H1 (cell line): ENCODE measurements around the gene CDKL5. TPM values are rescaled to one million over a fixed set of nuclear protein-coding genes. Genes with fewer than 3 reads are reported as not detected.

Source experiments
- CTCF ChIA-PET: fragments of 300-600 bp; sonication (Branson Sonifier 250); formaldehyde crosslinking; loops from one replicate; lab custom pipeline; 2021; ENCODE audit not compliant: partially characterized antibody; lab: Charles Lee
- POLR2A ChIA-PET: fragments of 300-600 bp; sonication (Branson Sonifier 250); formaldehyde crosslinking; loops from one replicate; lab custom pipeline; 2021; ENCODE audit warnings: inconsistent platforms; ENCODE audit not compliant: partially characterized antibody; lab: Charles Lee
- DNase-seq, 2 experiments: peaks; one replicate each; pipeline versions ENCODE4 v3.0.0 to v3.0.0-alpha.2; 2010 to 2022; ENCODE audit warnings: low spot score in 2 of 2, low read depth in 1 of 2, mixed read lengths in 1 of 2
- FAIRE-seq: peaks from 2 replicates; lab custom pipeline; 2011; peaks lifted over from hg19 to GRCh38; lab: Jason Lieb, UNC
- H2AFZ ChIP-seq: 2 replicates; pipeline ENCODE4 v1.8.1; 2012; ENCODE audit warnings: low read length, inconsistent platforms
- H2AK5ac ChIP-seq: 2 replicates; pipeline ENCODE4 v1.6.1; 2013; ENCODE audit warnings: low read depth, low read length
- H2BK120ac ChIP-seq: replicated peaks from 2 replicates; pipeline ENCODE3; 2013; ENCODE audit warnings: low read depth, low read length, inconsistent platforms
- H2BK12ac ChIP-seq: 2 replicates; pipeline ENCODE4 v1.6.1; 2013; ENCODE audit warnings: low read depth, low read length
- H2BK15ac ChIP-seq: 2 replicates; pipeline ENCODE4 v1.6.1; 2013; ENCODE audit warnings: low read length
- H2BK20ac ChIP-seq: 2 replicates; pipeline ENCODE4 v1.6.1; 2013; ENCODE audit warnings: low read length
- H2BK5ac ChIP-seq: 2 replicates; pipeline ENCODE4 v1.6.1; 2013; ENCODE audit warnings: low read depth, low read length
- H3K14ac ChIP-seq: 2 replicates; pipeline ENCODE4 v1.6.1; 2013; ENCODE audit warnings: inconsistent platforms; ENCODE audit not compliant: insufficient read length
- H3K18ac ChIP-seq: 2 replicates; pipeline ENCODE4 v1.6.1; 2013; ENCODE audit warnings: low read length; ENCODE audit errors: extremely low read depth
- H3K23ac ChIP-seq: 2 replicates; pipeline ENCODE4 v1.6.1; 2013; ENCODE audit warnings: inconsistent platforms; ENCODE audit not compliant: insufficient read length
- H3K23me2 ChIP-seq: 2 replicates; pipeline ENCODE4 v1.6.1; 2013; ENCODE audit warnings: low read depth, low read length
- H3K27ac ChIP-seq: 2 replicates; pipeline ENCODE4 v1.6.1; 2011; ENCODE audit warnings: low read depth, low read length, inconsistent platforms
- H3K27me3 ChIP-seq, 4 experiments: replicated peaks in 1 of 4; 1 replicate in 1 of 4; 2 replicates in 3 of 4; pipeline versions ENCODE4 v1.6.1 to v1.8.1; 2011 to 2013; ENCODE audit warnings: low read length in 3 of 4, mild to moderate bottlenecking in 3 of 4, inconsistent platforms in 2 of 4, mixed read lengths in 2 of 4, moderate library complexity in 1 of 4; ENCODE audit not compliant: control insufficient read depth in 3 of 4, insufficient read depth in 3 of 4; ENCODE audit errors: extremely low read depth in 1 of 4
- H3K36me3 ChIP-seq, 4 experiments: 2 replicates each; pipeline versions ENCODE4 v1.6.1 to v1.8.1; 2011 to 2013; ENCODE audit warnings: mild to moderate bottlenecking in 4 of 4, low read length in 3 of 4, moderate library complexity in 2 of 4, control low read depth in 1 of 4, inconsistent platforms in 1 of 4; ENCODE audit not compliant: insufficient read depth in 4 of 4, control insufficient read depth in 2 of 4
- H3K4ac ChIP-seq: replicated peaks from 2 replicates; pipeline ENCODE3; 2013; ENCODE audit warnings: low read length, low read depth, mixed read lengths, inconsistent platforms; ENCODE audit not compliant: insufficient read length
- H3K4me1 ChIP-seq, 4 experiments: replicated peaks in 1 of 4; 1 replicate in 1 of 4; 2 replicates in 3 of 4; pipeline versions ENCODE4 v1.6.1 to v1.8.1; 2011 to 2013; ENCODE audit warnings: low read length in 3 of 4, inconsistent platforms in 2 of 4, mixed read lengths in 1 of 4; ENCODE audit not compliant: insufficient read depth in 4 of 4, control insufficient read depth in 3 of 4
- H3K4me2 ChIP-seq, 2 experiments: 2 replicates each; pipeline versions ENCODE4 v1.6.1 to v1.8.1; 2011 to 2013; ENCODE audit warnings: low read depth in 2 of 2, low read length in 2 of 2, control low read depth in 1 of 2, inconsistent platforms in 1 of 2, mild to moderate bottlenecking in 1 of 2; ENCODE audit not compliant: insufficient read depth in 1 of 2
- H3K4me3 ChIP-seq, 4 experiments: fragments of 200-600, 300-600 bp in 1 of 4; sonication (generic), shearing (Covaris generic), sonication (Bioruptor Twin) in 1 of 4; 2 replicates each; pipeline versions ENCODE4 v1.5.1 to v1.8.1; 2011 to 2016; ENCODE audit warnings: low read length in 4 of 4, low read depth in 3 of 4, control low read depth in 2 of 4, inconsistent platforms in 2 of 4, mild to moderate bottlenecking in 2 of 4, mixed read lengths in 1 of 4, moderate library complexity in 1 of 4; ENCODE audit not compliant: insufficient read depth in 2 of 4; ENCODE audit errors: extremely low read depth in 1 of 4
- H3K56ac ChIP-seq: replicated peaks from 2 replicates; pipeline ENCODE3; 2013; ENCODE audit warnings: low read depth, mild to moderate bottlenecking, mixed read lengths, low read length, inconsistent platforms; ENCODE audit not compliant: insufficient read length
- H3K79me1 ChIP-seq: 2 replicates; pipeline ENCODE4 v1.6.1; 2013; ENCODE audit warnings: low read depth, low read length, control low read depth
- H3K79me2 ChIP-seq, 2 experiments: 2 replicates each; pipeline versions ENCODE4 v1.6.1 to v1.8.1; 2012 to 2013; ENCODE audit warnings: low read length in 2 of 2, mild to moderate bottlenecking in 2 of 2, inconsistent platforms in 1 of 2; ENCODE audit not compliant: insufficient read depth in 2 of 2, control insufficient read depth in 1 of 2
- H3K9ac ChIP-seq, 4 experiments: replicated peaks in 1 of 4; 1 replicate in 1 of 4; 2 replicates in 3 of 4; pipeline versions ENCODE4 v1.6.1 to v1.8.1; 2011 to 2013; ENCODE audit warnings: low read depth in 3 of 4, low read length in 3 of 4, control low read depth in 2 of 4, mild to moderate bottlenecking in 2 of 4, moderate library complexity in 2 of 4, inconsistent platforms in 1 of 4; ENCODE audit errors: extremely low read depth in 1 of 4
- H3K9me3 ChIP-seq, 2 experiments: 2 replicates each; pipeline versions ENCODE4 v1.6.1 to v1.8.1; 2012 to 2013; ENCODE audit warnings: mild to moderate bottlenecking in 2 of 2, moderate library complexity in 2 of 2, control low read depth in 1 of 2, inconsistent platforms in 1 of 2, low read depth in 1 of 2, low read length in 1 of 2, mixed read lengths in 1 of 2; ENCODE audit not compliant: insufficient read depth in 2 of 2
- H4K20me1 ChIP-seq, 2 experiments: replicated peaks in 1 of 2; 2 replicates each; pipeline versions ENCODE3 to v1.8.1; 2011 to 2013; ENCODE audit warnings: inconsistent platforms in 2 of 2, low read length in 2 of 2, mild to moderate bottlenecking in 1 of 2; ENCODE audit not compliant: insufficient read depth in 2 of 2, control insufficient read depth in 1 of 2
- H4K5ac ChIP-seq: 2 replicates; pipeline ENCODE4 v1.6.1; 2013; ENCODE audit warnings: low read length, low read depth, mixed read lengths, inconsistent platforms; ENCODE audit not compliant: insufficient read length
- H4K8ac ChIP-seq: 2 replicates; pipeline ENCODE4 v1.8.0; 2013; ENCODE audit warnings: mild to moderate bottlenecking, moderate library complexity, low read length, inconsistent platforms; ENCODE audit not compliant: insufficient read depth; ENCODE audit errors: extremely low read depth
- H4K91ac ChIP-seq: replicated peaks from 2 replicates; pipeline ENCODE3; 2013; ENCODE audit warnings: low read length, mixed read lengths, inconsistent platforms; ENCODE audit not compliant: insufficient read length
- HDAC2 ChIP-seq, 2 experiments: fragments of 300-600 bp in 1 of 2; sonication (generic) in 1 of 2; IDR thresholded peaks; 2 replicates each; pipeline ENCODE4 v1.6.1; 2011 to 2012; ENCODE audit warnings: low read depth in 2 of 2, low read length in 2 of 2, mild to moderate bottlenecking in 2 of 2, moderate library complexity in 2 of 2, borderline replicate concordance in 1 of 2, inconsistent platforms in 1 of 2
- POU5F1 ChIP-seq: IDR thresholded peaks from 2 replicates; pipeline ENCODE4 v1.6.1; 2011; ENCODE audit warnings: low read depth, mild to moderate bottlenecking, low read length, moderate library complexity
- SAP30 ChIP-seq: fragments of 300-600 bp; sonication (generic); IDR thresholded peaks from 2 replicates; pipeline ENCODE4 v1.7.1; 2012; ENCODE audit warnings: low read length, moderate library complexity, mild to moderate bottlenecking, inconsistent platforms; ENCODE audit not compliant: insufficient read depth, insufficient replicate concordance
- SIN3A ChIP-seq, 2 experiments: IDR thresholded peaks in 1 of 2; conservative IDR thresholded peaks in 1 of 2; 2 replicates each; pipeline ENCODE4 v1.6.1; 2011 to 2012; ENCODE audit warnings: low read length in 2 of 2, improper control_type of control experiment in 1 of 2, low read depth in 1 of 2, mild to moderate bottlenecking in 1 of 2
- SIX5 ChIP-seq: IDR thresholded peaks from 2 replicates; pipeline ENCODE4 v1.6.1; 2011; ENCODE audit warnings: mild to moderate bottlenecking, low read depth, low read length
- SP1 ChIP-seq: IDR thresholded peaks from 2 replicates; pipeline ENCODE4 v1.6.1; 2011; ENCODE audit warnings: low read depth, low read length
- TCF12 ChIP-seq: IDR thresholded peaks from 2 replicates; pipeline ENCODE4 v1.6.1; 2011; ENCODE audit warnings: low read depth, mild to moderate bottlenecking, low read length
- WGBS, 2 experiments: shearing (Covaris generic) in 1 of 2; methylation state at CpG; one replicate each; pipeline versions ENCODE4 v1.1.6 to v1.1.7; 2013 to 2015; ENCODE audit warnings: low lambda C conversion rate in 2 of 2, mixed read lengths in 2 of 2, inconsistent platforms in 1 of 2, low coverage in 1 of 2, missing lambda C conversion rate in 1 of 2; ENCODE audit not compliant: insufficient replicate concordance in 2 of 2, insufficient coverage in 1 of 2, insufficient read length in 1 of 2; ENCODE audit errors: extremely low coverage in 1 of 2, missing lambda C conversion rate in 1 of 2; 5-methylcytosine and 5-hydroxymethylcytosine counted together
- polyA plus RNA-seq, 7 experiments: library from polyadenylated mRNA; depleted of rRNA in 3 of 7; stranded (reverse) in 5 of 7; unstranded in 2 of 7; fragments of >200 nt in 5 of 7; fragments of 200-250 nt in 2 of 7; gene quantifications; 1 replicate in 5 of 7; 2 replicates in 1 of 7; 4 replicates in 1 of 7; pipeline versions ENCODE4 v1.2.1 to v1.2.3, GENCODE V29; 2011 to 2013; ENCODE audit warnings: missing spikeins in 2 of 7, mixed read lengths in 2 of 7
- total RNA-seq: library from RNA; stranded (reverse); fragmentation: NEBNext Ultra II Directional; extraction: Animal tissue kit (Norgen Biotek cat#: 25700); gene quantifications from 2 replicates; pipeline ENCODE4 v1.2.1, GENCODE V29; 2021
- TF ChIP-seq, protein P1 (sequence below): IDR thresholded peaks from 2 replicates; pipeline ENCODE4 v1.6.1; 2012; ENCODE audit warnings: inconsistent platforms

Gene CDKL5
- total and polyA plus RNA-seq, 2 of the 8 experiments (the other 6 are each of a cell fraction or from before 2014, with no cell fraction given): 5.5 to 15.6 TPM

- H2BK12ac ChIP-seq: no peak overlapping the region
- POLR2A ChIA-PET: no interaction called here
- no peak overlapping the region for H4K5ac ChIP-seq
- 89% methylated on average over 3 of the region's 3 CpGs; no CpG with 5 or more reads in 1 of the 2 experiments for WGBS, 2 experiments
- CTCF ChIA-PET: interaction anchor here (2.3 kb wide), 1 partner anchor 20 kb away, joined by 9 read pairs; no protein-coding TSS in a partner anchor
- no peak overlapping the region for H3K9ac ChIP-seq
- no peak overlapping the region for H3K18ac ChIP-seq
- H4K20me1 ChIP-seq: no peaks in the 10 kb centered on the region
- no peaks in the 10 kb centered on the region for H3K23me2 ChIP-seq
- H3K27me3 ChIP-seq: no peaks in the 10 kb centered on the region
- H3K4ac ChIP-seq: no peak overlapping the region
- no peak overlapping the region for H4K8ac ChIP-seq
- H2BK15ac ChIP-seq: no peak overlapping the region
- no peak overlapping the region for H4K91ac ChIP-seq
- TF ChIP-seq SIX5 (no peak), TCF12 (no peak), HDAC2 (IDR thresholded peaks at IDR 0.05; ENCODE audit: borderline replicate concordance in 1 of 2, low read depth in 2 of 2, low read length in 2 of 2) (no peak), SAP30 (no peak), POU5F1 (no peak), SP1 (no peak), SIN3A (conservative IDR thresholded peaks at IDR 0.05 in 1 of 2, IDR thresholded peaks at IDR 0.05 in 1 of 2; ENCODE audit: low read depth in 1 of 2, low read length in 2 of 2) (no peak)
- TF ChIP-seq, protein P1, sequence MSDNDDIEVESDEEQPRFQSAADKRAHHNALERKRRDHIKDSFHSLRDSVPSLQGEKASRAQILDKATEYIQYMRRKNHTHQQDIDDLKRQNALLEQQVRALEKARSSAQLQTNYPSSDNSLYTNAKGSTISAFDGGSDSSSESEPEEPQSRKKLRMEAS: no peak
- H2AFZ ChIP-seq: no peak overlapping the region
- H3K4me1 ChIP-seq: no peaks in the 10 kb centered on the region
- H3K23ac ChIP-seq: no peak overlapping the region
- H3K9me3 ChIP-seq: no peaks in the 10 kb centered on the region
- H2BK20ac ChIP-seq: no peak overlapping the region
- no peak overlapping the region for H3K27ac ChIP-seq
- H3K56ac ChIP-seq: no peak overlapping the region
- FAIRE-seq (no peak), DNase-seq (no peak)
- H3K4me2 ChIP-seq: no peak overlapping the region
- H3K79me2 ChIP-seq: no peaks in the 10 kb centered on the region
- H2BK5ac ChIP-seq: no peak overlapping the region
- no peak overlapping the region for H3K14ac ChIP-seq
- H3K36me3 ChIP-seq: no peaks in the 10 kb centered on the region
- H3K79me1 ChIP-seq: no peaks in the 10 kb centered on the region
- H3K4me3 ChIP-seq: no peak overlapping the region
- H2BK120ac ChIP-seq: no peak overlapping the region
- no peak overlapping the region for H2AK5ac ChIP-seq
Observed at GRCh38 chrX:18696653-18697052, 271.2 kb downstream of the CDKL5 start.
